Stimulated activated CD4-positive, alpha-beta T cell treated with anti-CD3 and anti-CD28 coated beads, Interleukin-4, amount 100 ng/mL, for 24 hours (primary cell): ENCODE data around the gene POLA2.
"Not testable (repeated sequence)": the region's sequence is repeated elsewhere in the genome, so short reads cannot be mapped to it uniquely, and the experiment has no call there.

ENCODE experiments used
- DNase-seq: peaks from one replicate; pipeline ENCODE4 v3.0.0-alpha.2; 2020

The POLA2 gene

GRCh38 chr11:65310215-65310614 lies 48.5 kb downstream of the POLA2 start:
- no peak for DNase-seq

GRCh38 chr11:65310736-65311135 lies 49.0 kb downstream of the POLA2 start:
- no peak for DNase-seq

- no peak for DNase-seq
Observed at GRCh38 chr11:65311170-65311678, 49.5 kb downstream of the POLA2 start.

- peak; percentile 70 for DNase-seq
Observed at GRCh38 chr11:65314501-65315203, 52.9 kb downstream of the POLA2 start, which contains the start of gene CDC42EP2. CDC42EP2 (plus strand) TSS chr11:65314866; CDS start chr11:65320899, 6,033 bp downstream.

- peak; percentile 81 for DNase-seq
Observed at GRCh38 chr11:65315204-65315865, 53.6 kb downstream of the POLA2 start.

- DNase-seq: no peak
Observed at GRCh38 chr11:65315866-65316226, 54.1 kb downstream of the POLA2 start.

GRCh38 chr11:65316227-65317024 lies 54.7 kb downstream of the POLA2 start:
- DNase-seq: no peak

GRCh38 chr11:65317025-65317786 lies 55.4 kb downstream of the POLA2 start:
- no peak for DNase-seq

- no peak for DNase-seq
Observed at GRCh38 chr11:65320386-65321075, 58.8 kb downstream of the POLA2 start.

- no peak for DNase-seq
Observed at GRCh38 chr11:65321076-65321475, 59.3 kb downstream of the POLA2 start.

- no peak for DNase-seq
Observed at GRCh38 chr11:65321828-65322485, 60.2 kb downstream of the POLA2 start.

GRCh38 chr11:65323813-65324212 lies 62.1 kb downstream of the POLA2 start:
- no peak for DNase-seq

- no peak for DNase-seq
Observed at GRCh38 chr11:65325435-65325834, 63.7 kb downstream of the POLA2 start.

GRCh38 chr11:65327021-65327420 lies 65.3 kb downstream of the POLA2 start:
- no peak for DNase-seq

- DNase-seq: no peak
Observed at GRCh38 chr11:65329478-65329877, 67.7 kb downstream of the POLA2 start.

GRCh38 chr11:65329944-65330403 lies 68.2 kb downstream of the POLA2 start:
- peak; percentile 92 for DNase-seq

- no peak for DNase-seq
Observed at GRCh38 chr11:65330544-65330943, 68.8 kb downstream of the POLA2 start.

- not testable (repeated sequence) for DNase-seq
Observed at GRCh38 chr11:65332591-65332990, 70.8 kb downstream of the POLA2 start.

GRCh38 chr11:65334696-65335295 lies 73.0 kb downstream of the POLA2 start:
- DNase-seq: no peak

- DNase-seq: no peak
Observed at GRCh38 chr11:65338676-65339075, 76.9 kb downstream of the POLA2 start.

GRCh38 chr11:65340226-65340625 lies 78.5 kb downstream of the POLA2 start:
- DNase-seq: no peak
